ENCODE measurements around the gene USP24. TPM values are rescaled to one million over a fixed set of nuclear protein-coding genes. Genes with fewer than 3 reads are reported as not detected.

Gene USP24
- total RNA-seq, 1 experiment from 2014 or later = 35.3 TPM

DNA sequence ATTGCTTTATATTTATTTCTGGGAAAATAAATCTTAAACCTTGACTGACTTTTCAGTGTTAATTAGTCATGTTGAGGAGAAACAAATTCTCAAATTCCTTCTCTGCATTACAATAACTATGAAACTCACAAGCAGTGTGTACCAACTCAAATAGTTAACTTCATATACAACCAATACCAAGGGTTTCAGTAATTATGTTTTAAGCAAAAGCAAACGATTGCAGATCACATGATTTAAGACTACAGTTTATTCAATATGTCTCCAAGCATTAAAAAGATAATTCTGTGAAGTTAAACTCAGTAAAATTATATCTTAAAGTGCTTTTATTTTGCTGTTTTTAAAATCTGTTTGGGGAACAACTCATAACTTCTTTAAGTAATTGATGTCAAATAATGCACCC, 147.2 kb downstream of the USP24 start:
- Histone ChIP-seq H4K5ac (ENCODE audit: insufficient read length, low read depth, low read length) (no peak overlapping the region), H3K79me2 (ENCODE audit: insufficient read depth, low read length) (no peaks in the 10 kb centered on the region), H3K23ac (ENCODE audit: insufficient read length, low read depth, low read length) (no peak overlapping the region), H4K91ac (ENCODE audit: insufficient read length, low read depth, low read length) (no peak overlapping the region), H3K9ac (ENCODE audit: extremely low read depth, insufficient read length, low read length) (no peak overlapping the region), H2BK20ac (ENCODE audit: low read depth, low read length, poor library complexity, severe bottlenecking) (no peak overlapping the region), H3K9me3 (ENCODE audit: control insufficient read depth, low read depth, low read length) (no peaks in the 10 kb centered on the region), H3K4ac (ENCODE audit: low read depth, low read length) (no peak overlapping the region), H2BK15ac (ENCODE audit: low read depth, low read length) (no peak overlapping the region), H3K27me3 (ENCODE audit: insufficient read depth, low read length) (no peaks in the 10 kb centered on the region), H2BK12ac (ENCODE audit: insufficient read length, low read depth, low read length) (no peak overlapping the region), H2AFZ (ENCODE audit: low read length) (no peak overlapping the region), H4K8ac (replicated peaks; ENCODE audit: insufficient read length, low read depth, low read length) (no peak overlapping the region), H2AK5ac (ENCODE audit: insufficient read length, low read length) (no peak overlapping the region), H3K79me1 (ENCODE audit: insufficient read depth, low read depth, low read length, poor library complexity, severe bottlenecking) (no peaks in the 10 kb centered on the region), H3K23me2 (ENCODE audit: insufficient read length, low read depth, low read length, poor library complexity, severe bottlenecking) (no peaks in the 10 kb centered on the region), H3K56ac (ENCODE audit: insufficient read length, low read depth, low read length) (no peak overlapping the region), H3T11ph (ENCODE audit: low read length) (no peak overlapping the region), H3K4me1 (ENCODE audit: insufficient read depth, low read length) (no peaks in the 10 kb centered on the region), H3K14ac (ENCODE audit: insufficient read depth, low read length) (no peak overlapping the region), H4K20me1 (ENCODE audit: control insufficient read depth, insufficient read depth, insufficient read length) (peaks cover 2% of the 10 kb centered on the region), H3K18ac (ENCODE audit: insufficient read length, low read depth, low read length) (no peak overlapping the region), H3K27ac (ENCODE audit: insufficient read length, low read depth, low read length) (no peak overlapping the region), H2BK5ac (ENCODE audit: insufficient read length, low read length) (no peak overlapping the region), H2BK120ac (ENCODE audit: low read depth, low read length, poor library complexity, severe bottlenecking) (no peak overlapping the region), H3K4me2 (ENCODE audit: insufficient read depth, insufficient read length, low read length) (no peak overlapping the region)
- WGBS (ENCODE audit: extremely low coverage, insufficient read length, low lambda C conversion rate) = no CpG with 5 or more reads among the region's 1 CpG
- DNase-seq = no peak
- Mint-ChIP-seq H3K9me3 (no peaks in the 10 kb centered on the region), H3K36me3 (ENCODE audit: insufficient read depth in 1 of 3, low read depth in 3 of 3) (peaks cover 20 to 81% (median 53%) of the 10 kb centered on the region in 3 experiments), H3K4me1 (peaks cover 3 to 9% of the 10 kb centered on the region in 2 experiments; a peak in 2 of 4 replicates), H3K4me3 (no peak overlapping the region), H3K27ac (no peak overlapping the region), H3K27me3 (ENCODE audit: low read depth) (no peaks in the 10 kb centered on the region)
- TF ChIP-seq, protein P1, sequence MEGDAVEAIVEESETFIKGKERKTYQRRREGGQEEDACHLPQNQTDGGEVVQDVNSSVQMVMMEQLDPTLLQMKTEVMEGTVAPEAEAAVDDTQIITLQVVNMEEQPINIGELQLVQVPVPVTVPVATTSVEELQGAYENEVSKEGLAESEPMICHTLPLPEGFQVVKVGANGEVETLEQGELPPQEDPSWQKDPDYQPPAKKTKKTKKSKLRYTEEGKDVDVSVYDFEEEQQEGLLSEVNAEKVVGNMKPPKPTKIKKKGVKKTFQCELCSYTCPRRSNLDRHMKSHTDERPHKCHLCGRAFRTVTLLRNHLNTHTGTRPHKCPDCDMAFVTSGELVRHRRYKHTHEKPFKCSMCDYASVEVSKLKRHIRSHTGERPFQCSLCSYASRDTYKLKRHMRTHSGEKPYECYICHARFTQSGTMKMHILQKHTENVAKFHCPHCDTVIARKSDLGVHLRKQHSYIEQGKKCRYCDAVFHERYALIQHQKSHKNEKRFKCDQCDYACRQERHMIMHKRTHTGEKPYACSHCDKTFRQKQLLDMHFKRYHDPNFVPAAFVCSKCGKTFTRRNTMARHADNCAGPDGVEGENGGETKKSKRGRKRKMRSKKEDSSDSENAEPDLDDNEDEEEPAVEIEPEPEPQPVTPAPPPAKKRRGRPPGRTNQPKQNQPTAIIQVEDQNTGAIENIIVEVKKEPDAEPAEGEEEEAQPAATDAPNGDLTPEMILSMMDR (conservative IDR thresholded peaks at IDR 0.05) = no peak

All from H9 (cell line).